Limb (tissue), 2 donors: ENCODE results near the gene PHACTR1.

Source experiments
- DNase-seq, 2 donors: peaks; one replicate each; pipeline ENCODE4 v3.0.0-alpha.2; 2016; ENCODE audit errors: extremely low spot score in 2 of 2

PHACTR1 gene

GRCh38 chr6:12947967-12948366 lies 231.4 kb downstream of the PHACTR1 start:
- no peak for DNase-seq

DNA sequence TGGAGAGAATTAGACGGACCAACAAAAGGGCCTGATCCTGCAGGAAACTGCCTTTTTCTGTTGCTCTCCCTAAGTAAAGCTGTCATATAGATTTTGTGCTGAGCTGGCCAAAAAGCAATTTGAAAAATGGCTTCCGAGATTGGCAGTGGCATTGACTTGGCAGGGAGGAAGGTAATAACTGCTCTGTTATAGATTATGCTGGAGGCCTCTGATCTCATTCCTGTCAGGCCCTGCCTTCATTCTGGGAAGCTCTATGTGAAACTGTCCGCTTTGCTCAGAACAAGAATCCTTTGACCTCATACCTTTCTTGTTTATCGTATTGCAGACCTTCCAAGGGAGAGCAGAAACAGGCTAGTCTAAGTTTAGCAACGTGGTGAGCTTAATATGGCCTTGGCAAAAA lies 234.4 kb downstream of the PHACTR1 start:
- DNase-seq: peak; percentile 34 to 61

- DNase-seq: no peak
These were observed 234.8 kb downstream of the PHACTR1 start for GRCh38 chr6:12951415-12951814.

DNA sequence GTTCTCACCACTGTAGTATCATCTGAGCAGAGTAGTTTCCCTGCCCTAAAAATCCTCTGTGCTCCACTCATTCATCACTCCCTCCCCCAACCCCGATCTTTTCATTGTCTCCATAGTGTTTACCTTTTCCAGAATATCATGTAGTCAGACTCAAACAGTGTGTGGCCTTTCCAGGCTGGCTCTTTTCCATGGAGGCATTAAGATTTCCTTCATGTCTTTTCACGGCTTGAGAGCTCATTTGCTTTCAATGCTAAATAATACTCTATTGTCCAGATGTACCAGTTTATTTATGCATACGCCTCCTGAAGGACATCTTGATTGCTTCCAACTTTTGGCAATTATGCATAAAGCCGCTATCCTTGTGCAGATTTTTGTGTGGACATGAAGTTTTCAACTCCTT lies 235.8 kb downstream of the PHACTR1 start:
- no peak for DNase-seq

GRCh38 chr6:12955956-12956355 lies 239.4 kb downstream of the PHACTR1 start:
- DNase-seq: no peak

DNA sequence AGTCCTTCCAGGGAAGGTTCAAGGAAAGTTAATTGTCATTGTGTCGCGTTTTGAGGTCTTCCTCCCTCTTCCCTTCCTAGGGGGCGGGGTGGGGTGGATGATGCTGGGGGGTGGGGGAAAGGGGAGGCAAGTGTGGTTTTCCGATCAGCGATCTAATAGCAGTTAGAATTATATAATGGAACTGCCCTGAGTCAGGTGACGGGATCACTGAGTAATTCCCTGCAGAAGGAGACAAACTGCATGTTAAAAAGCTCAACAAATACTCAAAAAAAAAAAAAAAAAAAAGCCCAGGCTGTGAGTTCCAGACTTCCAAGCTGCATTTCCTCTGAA lies 240.4 kb downstream of the PHACTR1 start:
- no peak for DNase-seq

- DNase-seq: peak; percentile 61 to 67
These were observed 240.9 kb downstream of the PHACTR1 start for GRCh38 chr6:12957321-12958051.

GRCh38 chr6:12958052-12958706 lies 241.6 kb downstream of the PHACTR1 start:
- DNase-seq: peak in 1 of 2 donors; percentile 31

DNA sequence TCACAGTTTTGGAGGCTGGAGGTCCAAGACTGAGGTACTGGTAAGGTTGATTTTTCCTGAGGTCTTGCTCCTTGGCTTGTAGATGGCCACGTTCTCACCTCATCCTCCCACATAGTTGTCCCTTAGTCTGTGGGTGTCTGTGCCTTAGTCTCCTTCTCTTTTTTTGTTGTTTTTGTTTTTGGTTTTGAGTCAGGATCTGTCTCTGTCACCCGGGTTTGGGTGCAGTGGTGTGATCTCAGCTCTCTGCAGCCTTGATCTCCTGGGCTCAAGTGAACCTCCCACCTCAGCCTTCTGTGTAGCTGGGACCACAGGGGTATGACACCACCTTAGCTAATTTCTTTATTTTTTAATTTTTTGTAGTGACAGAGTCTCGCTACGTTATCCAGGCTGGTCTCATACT lies 245.2 kb downstream of the PHACTR1 start:
- DNase-seq: no peak

DNA sequence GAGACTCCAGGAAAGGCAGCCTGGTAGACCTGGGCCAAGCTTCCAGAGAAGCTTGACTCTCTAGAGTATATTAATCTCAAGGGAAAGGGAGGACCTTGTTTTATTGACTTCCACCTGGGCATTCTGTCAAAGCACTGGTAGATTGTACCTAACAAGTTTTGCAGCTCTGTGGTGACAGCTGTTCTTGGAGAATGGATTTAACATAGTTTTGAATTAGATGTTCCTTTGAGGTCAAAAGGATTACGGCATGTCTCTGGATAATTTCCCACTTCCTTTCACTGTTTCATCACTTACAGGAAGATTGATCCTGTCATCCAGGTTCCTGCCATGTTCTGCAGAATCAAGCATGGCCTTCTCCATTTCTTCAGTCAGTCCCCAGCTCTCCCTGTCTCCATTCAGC lies 246.0 kb downstream of the PHACTR1 start:
- no peak for DNase-seq

- no peak for DNase-seq
These were observed 246.4 kb downstream of the PHACTR1 start for GRCh38 chr6:12962987-12963386.

- DNase-seq: no peak
These were observed 247.0 kb downstream of the PHACTR1 start for GRCh38 chr6:12963567-12963966.

DNA sequence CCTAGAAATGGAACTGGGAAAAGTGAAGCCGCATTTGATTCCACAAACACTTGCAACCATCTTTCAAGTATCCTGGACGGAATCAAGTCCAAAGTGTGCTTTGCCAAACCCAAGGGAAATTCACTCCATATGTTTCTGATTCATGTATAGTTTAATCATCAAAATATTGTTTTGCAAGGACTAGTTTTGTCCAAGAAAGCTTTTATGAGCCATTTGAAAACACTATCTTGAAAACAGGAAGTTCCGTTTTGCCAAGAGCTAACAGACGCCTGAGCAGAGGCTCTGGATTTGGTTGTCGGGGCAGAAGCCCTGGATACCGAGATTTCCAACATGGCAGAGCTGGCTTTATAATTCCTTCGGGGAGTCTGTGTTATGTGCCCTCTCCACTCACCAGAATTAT lies 251.1 kb downstream of the PHACTR1 start:
- peak in 1 of 2 donors; percentile 44 for DNase-seq

GRCh38 chr6:12968290-12968689 lies 251.7 kb downstream of the PHACTR1 start:
- DNase-seq: no peak

DNA sequence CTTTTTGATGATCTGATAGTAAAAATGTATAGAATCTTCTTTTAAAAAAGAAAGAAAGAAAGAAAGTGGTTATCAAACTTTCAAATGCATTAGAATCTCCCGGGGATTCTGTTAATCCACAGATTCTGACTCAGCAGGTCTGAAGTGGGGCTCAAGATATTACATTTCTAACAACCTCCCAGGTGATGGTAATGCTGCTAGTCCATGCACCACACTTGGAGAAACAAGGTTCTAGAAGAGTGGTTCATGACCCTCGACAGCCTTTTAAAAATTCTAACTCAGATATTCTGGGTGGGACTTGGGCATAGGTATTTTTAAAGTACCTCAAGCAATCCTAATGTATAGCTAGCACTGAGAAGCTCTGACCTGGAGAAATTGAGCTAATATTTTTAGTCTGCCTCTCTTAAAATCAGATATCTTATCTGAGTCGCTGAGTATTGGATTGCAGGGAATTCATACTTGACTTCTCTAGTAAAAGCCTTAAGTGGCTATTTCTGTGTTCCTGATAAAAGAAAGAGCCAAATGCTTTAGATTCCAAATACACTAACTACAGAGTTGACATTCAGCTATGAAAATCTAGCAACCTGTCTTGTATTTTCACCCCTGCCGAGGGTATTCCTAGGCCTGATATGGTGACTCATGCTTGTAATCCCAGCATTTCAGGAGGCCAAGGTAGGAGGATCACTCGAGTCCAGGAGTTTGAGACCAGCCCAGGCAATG lies 252.4 kb downstream of the PHACTR1 start:
- DNase-seq: no peak

DNA sequence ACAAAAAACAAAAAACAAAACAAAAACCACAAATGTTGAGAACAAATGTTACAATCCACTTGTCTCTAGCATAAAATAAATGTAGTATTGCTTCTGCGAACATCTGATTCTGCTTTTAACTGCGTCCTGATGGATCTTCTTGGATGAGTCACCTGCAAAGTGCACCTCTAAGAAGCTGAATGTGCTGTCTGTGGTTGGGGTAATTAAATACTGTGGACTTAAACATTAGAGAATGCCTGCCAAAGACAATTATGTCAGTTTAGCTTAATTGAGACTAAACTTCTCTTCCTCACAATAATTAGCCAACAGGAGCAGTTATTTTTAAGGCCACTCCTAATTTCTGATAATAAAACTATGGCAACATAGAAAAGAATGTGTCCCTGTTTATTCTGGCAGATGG lies 253.4 kb downstream of the PHACTR1 start:
- DNase-seq: no peak

DNA sequence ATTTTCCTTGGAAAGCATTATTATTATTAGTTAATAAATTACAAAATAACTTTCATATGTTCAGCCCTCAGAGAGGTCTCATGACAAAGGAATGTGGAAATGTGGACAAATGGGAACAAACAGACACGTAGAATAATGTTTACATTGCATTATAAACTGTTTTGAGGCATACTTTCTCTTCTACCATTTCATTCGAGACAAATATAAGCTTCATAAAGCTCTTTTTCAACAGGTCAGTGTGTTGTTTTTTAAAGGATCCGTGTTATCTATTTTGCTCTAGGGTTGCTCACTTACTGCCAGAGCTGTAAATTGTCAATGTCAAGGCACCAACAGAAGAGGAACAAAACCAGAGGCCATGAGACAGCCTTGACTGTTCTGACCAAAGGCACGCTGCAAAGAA lies 256.8 kb downstream of the PHACTR1 start:
- no peak for DNase-seq

GRCh38 chr6:12974551-12974950 lies 258.0 kb downstream of the PHACTR1 start:
- DNase-seq: no peak

DNA sequence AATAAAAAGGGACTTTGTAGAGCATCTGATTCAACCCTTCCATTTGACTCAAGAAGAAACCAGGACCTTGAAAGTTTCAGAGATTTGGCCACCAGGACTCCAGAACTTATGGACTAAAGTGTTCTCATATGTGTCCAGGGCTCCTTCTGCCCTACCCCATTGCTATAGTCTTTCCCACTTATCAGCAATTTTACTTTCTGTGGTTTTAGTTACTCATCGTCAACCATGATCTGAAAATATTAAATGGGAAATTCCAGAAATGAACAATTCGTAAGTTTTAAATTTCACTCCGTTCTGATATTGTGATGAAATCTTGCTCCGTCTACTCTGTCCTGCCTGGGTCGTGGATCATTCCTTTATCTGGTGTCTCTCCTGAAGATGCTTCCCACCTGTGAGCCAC lies 259.8 kb downstream of the PHACTR1 start:
- DNase-seq: no peak

GRCh38 chr6:12977206-12977605 lies 260.6 kb downstream of the PHACTR1 start:
- no peak for DNase-seq

GRCh38 chr6:12977806-12978205 lies 261.2 kb downstream of the PHACTR1 start:
- no peak for DNase-seq

- no peak for DNase-seq
These were observed 264.2 kb downstream of the PHACTR1 start for GRCh38 chr6:12980741-12981140.

DNA sequence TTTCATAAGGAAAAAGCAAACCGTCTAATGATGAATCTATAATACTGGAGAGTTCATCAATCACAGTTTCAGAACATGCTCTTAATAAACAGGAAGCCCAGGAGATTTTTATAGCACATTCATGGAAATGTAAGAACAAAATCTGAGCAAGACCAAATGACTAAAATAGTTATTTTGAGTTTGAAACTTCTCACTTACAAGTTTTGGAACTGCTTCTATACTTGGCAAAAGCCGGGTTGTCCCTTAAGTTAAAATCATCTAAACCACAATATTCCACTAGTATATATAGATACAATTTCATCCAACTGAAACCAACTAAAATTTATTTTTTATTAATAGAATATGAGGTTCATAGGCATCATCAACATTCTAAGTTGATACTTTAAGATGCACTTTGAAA lies 268.2 kb downstream of the PHACTR1 start:
- DNase-seq: no peak
